HL-60 (cell line): ENCODE measurements around the gene PRKAG2.

ENCODE experiments used
- DNase-seq, 2 experiments: peaks; one replicate each; pipeline ENCODE4 v3.0.0-alpha.2; 2010 to 2020; ENCODE audit warnings: low read depth in 1 of 2, low spot score in 1 of 2
- H3K27ac ChIP-seq: fragments of 250-450 bp; sonication (Bioruptor Pico); replicated peaks from 2 replicates; pipeline ENCODE4 v1.5.1; 2020; ENCODE audit warnings: mild to moderate bottlenecking, moderate library complexity
- H3K27me3 ChIP-seq: fragments of 250-450 bp; sonication (Bioruptor Pico); 2 replicates; pipeline ENCODE4 v1.5.1; 2021; ENCODE audit warnings: mild to moderate bottlenecking, moderate library complexity; ENCODE audit not compliant: insufficient read depth, poor library complexity, severe bottlenecking
- H3K4me3 ChIP-seq: replicated peaks from 2 replicates; pipeline ENCODE4 v1.5.1; 2011; ENCODE audit warnings: mild to moderate bottlenecking, control low read depth, low read length; ENCODE audit not compliant: insufficient read depth
- GABPA ChIP-seq: IDR thresholded peaks from 2 replicates; pipeline ENCODE4 v1.6.1; 2012; ENCODE audit warnings: low read depth
- POLR2AphosphoS5 ChIP-seq: IDR thresholded peaks from 2 replicates; pipeline ENCODE4 v1.6.1; 2012; ENCODE audit warnings: low read depth
- SPI1 ChIP-seq: IDR thresholded peaks from 2 replicates; pipeline ENCODE4 v1.6.1; 2012; ENCODE audit warnings: low read depth, mild to moderate bottlenecking, borderline replicate concordance
- TF ChIP-seq, protein P1 (sequence below): IDR thresholded peaks from one replicate; pipeline ENCODE4 v1.5.1; 2011; ENCODE audit warnings: low read length, control low read depth, inconsistent platforms; ENCODE audit not compliant: insufficient read depth
- TF ChIP-seq, protein P2 (sequence below): IDR thresholded peaks from 2 replicates; pipeline ENCODE4 v1.6.1; 2012; ENCODE audit warnings: low read depth; ENCODE audit not compliant: insufficient replicate concordance

The PRKAG2 gene

DNA sequence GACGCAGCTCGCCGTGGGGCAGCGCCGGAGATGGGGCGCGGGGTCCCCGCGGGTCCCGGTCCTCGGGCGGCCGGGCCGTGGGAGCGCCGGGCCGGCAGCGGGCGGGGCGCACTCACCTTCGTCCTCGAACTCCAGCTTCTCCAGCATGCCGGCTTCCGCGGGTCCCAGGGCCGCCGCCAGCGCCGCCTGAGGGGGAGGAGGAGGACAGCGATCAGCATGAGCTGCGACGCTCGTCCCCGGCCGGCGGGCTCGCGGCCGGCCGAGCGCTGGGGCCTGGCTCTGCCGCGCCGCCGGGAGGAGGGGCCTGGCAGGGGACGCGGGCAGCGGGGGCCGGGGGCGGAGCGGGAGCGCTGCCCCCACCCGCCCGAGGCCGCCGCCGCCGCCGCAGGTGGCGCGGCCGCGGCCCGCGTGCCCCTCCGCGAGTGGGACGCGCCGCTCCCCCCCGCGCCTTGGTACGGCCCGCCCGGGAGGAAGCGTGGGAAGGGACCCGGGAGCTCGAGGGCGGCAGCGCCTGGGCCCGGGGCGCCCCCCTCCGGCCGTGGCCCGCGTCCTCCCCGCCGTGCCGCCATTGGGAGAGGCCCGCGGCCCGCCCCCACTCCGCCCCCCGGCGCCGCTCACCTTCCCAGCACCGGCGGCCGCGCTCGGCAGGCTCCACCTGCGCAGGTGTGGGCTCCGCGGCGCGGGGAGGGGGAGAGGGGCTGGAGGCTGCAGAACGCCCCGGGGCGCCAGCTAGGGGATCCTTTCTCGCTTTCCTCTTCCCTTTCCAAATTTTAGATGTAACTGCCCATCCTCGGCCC is 244.8 kb downstream of the PRKAG2 start:
- Histone ChIP-seq H3K27me3 (no peaks in the 10 kb centered on the region), H3K27ac (peak overlapping the region; percentile 70), H3K4me3 (peak overlapping the region; percentile 64)
- TF ChIP-seq SPI1 (no peak), GABPA (no peak), POLR2AphosphoS5 (no peak)
- TF ChIP-seq, protein P1, sequence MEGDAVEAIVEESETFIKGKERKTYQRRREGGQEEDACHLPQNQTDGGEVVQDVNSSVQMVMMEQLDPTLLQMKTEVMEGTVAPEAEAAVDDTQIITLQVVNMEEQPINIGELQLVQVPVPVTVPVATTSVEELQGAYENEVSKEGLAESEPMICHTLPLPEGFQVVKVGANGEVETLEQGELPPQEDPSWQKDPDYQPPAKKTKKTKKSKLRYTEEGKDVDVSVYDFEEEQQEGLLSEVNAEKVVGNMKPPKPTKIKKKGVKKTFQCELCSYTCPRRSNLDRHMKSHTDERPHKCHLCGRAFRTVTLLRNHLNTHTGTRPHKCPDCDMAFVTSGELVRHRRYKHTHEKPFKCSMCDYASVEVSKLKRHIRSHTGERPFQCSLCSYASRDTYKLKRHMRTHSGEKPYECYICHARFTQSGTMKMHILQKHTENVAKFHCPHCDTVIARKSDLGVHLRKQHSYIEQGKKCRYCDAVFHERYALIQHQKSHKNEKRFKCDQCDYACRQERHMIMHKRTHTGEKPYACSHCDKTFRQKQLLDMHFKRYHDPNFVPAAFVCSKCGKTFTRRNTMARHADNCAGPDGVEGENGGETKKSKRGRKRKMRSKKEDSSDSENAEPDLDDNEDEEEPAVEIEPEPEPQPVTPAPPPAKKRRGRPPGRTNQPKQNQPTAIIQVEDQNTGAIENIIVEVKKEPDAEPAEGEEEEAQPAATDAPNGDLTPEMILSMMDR, result no peak
- TF ChIP-seq, protein P2, sequence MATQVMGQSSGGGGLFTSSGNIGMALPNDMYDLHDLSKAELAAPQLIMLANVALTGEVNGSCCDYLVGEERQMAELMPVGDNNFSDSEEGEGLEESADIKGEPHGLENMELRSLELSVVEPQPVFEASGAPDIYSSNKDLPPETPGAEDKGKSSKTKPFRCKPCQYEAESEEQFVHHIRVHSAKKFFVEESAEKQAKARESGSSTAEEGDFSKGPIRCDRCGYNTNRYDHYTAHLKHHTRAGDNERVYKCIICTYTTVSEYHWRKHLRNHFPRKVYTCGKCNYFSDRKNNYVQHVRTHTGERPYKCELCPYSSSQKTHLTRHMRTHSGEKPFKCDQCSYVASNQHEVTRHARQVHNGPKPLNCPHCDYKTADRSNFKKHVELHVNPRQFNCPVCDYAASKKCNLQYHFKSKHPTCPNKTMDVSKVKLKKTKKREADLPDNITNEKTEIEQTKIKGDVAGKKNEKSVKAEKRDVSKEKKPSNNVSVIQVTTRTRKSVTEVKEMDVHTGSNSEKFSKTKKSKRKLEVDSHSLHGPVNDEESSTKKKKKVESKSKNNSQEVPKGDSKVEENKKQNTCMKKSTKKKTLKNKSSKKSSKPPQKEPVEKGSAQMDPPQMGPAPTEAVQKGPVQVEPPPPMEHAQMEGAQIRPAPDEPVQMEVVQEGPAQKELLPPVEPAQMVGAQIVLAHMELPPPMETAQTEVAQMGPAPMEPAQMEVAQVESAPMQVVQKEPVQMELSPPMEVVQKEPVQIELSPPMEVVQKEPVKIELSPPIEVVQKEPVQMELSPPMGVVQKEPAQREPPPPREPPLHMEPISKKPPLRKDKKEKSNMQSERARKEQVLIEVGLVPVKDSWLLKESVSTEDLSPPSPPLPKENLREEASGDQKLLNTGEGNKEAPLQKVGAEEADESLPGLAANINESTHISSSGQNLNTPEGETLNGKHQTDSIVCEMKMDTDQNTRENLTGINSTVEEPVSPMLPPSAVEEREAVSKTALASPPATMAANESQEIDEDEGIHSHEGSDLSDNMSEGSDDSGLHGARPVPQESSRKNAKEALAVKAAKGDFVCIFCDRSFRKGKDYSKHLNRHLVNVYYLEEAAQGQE, result no peak
- peak; percentile 67 to 78 for DNase-seq

DNA sequence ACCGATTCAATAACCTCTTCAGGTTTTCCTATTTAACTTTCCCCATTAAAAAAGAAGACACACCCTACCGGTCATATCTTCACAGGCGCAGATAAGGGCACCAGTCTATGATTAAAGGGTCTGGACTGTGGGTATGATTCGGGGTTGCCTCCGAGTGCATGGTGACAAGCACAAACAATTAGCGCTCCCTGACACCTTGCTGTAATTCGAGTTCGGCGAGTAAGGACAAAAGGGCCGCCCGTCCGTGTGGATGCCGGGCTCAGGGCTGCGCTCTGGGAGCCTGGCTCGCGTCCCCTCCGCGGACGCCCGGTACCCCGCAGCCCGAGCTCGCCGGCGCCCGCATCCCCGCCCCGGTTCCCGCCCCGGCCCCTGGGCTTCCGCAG is 245.4 kb downstream of the PRKAG2 start:
- Histone ChIP-seq H3K27me3 (no peaks in the 10 kb centered on the region), H3K4me3 (peak overlapping the region; percentile 52), H3K27ac (peak overlapping the region; percentile 50)
- TF ChIP-seq POLR2AphosphoS5, result no peak
- TF ChIP-seq GABPA, result no peak
- no peak for TF ChIP-seq SPI1
- TF ChIP-seq, protein P2, result no peak
- TF ChIP-seq, protein P1, result no peak
- DNase-seq, result peak in 1 of 2 experiments; percentile 38

DNA sequence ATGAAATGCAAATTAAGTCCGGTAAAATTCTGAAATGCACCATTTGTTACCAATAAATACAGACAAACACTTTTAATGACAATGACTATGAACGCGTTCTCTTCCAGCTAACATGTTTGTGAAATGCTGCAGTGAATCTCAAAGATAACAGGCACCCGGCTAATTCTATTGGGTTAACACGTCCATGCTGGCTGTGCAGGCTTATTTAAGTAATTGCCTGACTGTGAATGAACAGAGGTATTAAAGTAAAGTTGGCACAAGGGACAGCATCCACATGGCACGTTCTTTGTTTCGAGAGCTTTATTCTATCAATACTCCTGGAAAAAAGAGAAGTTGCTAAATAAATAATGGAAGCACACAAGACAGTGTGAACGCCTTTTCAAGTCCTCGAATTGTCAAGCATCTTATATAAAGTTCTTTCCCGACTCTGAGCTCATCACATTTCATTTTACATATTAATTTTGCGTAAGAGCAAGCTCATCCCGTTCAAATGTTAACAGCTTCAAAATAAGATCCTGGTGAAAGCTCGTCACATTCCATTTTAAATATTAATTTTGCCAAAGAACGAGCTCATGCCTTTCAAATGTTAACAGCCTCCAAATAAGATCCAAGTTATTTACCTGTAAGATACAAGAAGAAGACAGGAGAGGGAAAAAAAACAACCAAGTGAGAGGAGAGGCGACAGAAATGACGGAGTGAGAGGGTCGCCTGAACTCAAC is 245.9 kb downstream of the PRKAG2 start:
- peak overlapping the region; percentile 50 for H3K27ac ChIP-seq
- TF ChIP-seq, protein P2, result no peak
- no peak for DNase-seq
- no peaks in the 10 kb centered on the region for H3K27me3 ChIP-seq
- peak overlapping the region; percentile 52 for H3K4me3 ChIP-seq
